ENCODE measurements around the gene GREM1. TPM values are rescaled to one million over a fixed set of nuclear protein-coding genes. Genes with fewer than 3 reads are reported as not detected.

GREM1 gene
- polyA plus RNA-seq, 1 of the 3 experiments (the other 2 are of a cell fraction), result 23.9 TPM

- ChIA-PET CTCF (interaction anchor here (0.6 to 1.6 kb wide), 3 partner anchors 59 to 1242 kb away, joined by 3 to 9 read pairs (median 4); no protein-coding TSS in a partner anchor), POLR2A (no interaction called here)
- Histone ChIP-seq H3K79me2 (ENCODE audit: insufficient read depth) (peaks cover 94% of the 10 kb centered on the region), H3K27me3 (ENCODE audit: insufficient read depth) (no peaks in the 10 kb centered on the region), H3K9ac (no peak overlapping the region; the same call in 1 of the 2 replicates), H3F3A (replicated peaks; ENCODE audit: insufficient read depth) (peaks cover 59% of the 10 kb centered on the region), H3K4me3 (ENCODE audit: low read depth in 2 of 2, low read length in 1 of 2) (no peak overlapping the region), H3K4me2 (peak overlapping the region; percentile 22; the same call in 1 of the 2 replicates), H3K4me1 (ENCODE audit: control insufficient read depth in 1 of 2, insufficient read depth in 2 of 2, low read depth in 1 of 2, low read length in 1 of 2) (peaks cover 0 to 11% of the 10 kb centered on the region in 2 experiments; a peak in 1 of 4 replicates), H2AFZ (ENCODE audit: low read depth) (no peak overlapping the region), H3K36me3 (replicated peaks in 1 of 2; ENCODE audit: control insufficient read depth in 1 of 2, insufficient read depth in 2 of 2, low read length in 1 of 2) (peaks cover 0 to 47% of the 10 kb centered on the region in 2 experiments), H3K9me3 (no peaks in the 10 kb centered on the region), H4K20me1 (ENCODE audit: insufficient read depth) (peaks cover 10% of the 10 kb centered on the region; the same call in 1 of the 2 replicates), H3K27ac (ENCODE audit: low read depth in 2 of 2, low read length in 1 of 2) (peak overlapping the region in 1 of 2 experiments; percentile 69; a peak in 2 of 4 replicates), H3K9me2 (no peaks in the 10 kb centered on the region)
- 83% methylated on average over 6 of the region's 6 CpGs for WGBS (ENCODE audit: low lambda C conversion rate)
- TF ChIP-seq TCF12 (IDR thresholded peaks at IDR 0.05) (no peak), MXI1 (IDR thresholded peaks at IDR 0.05; ENCODE audit: low read depth, low read length) (no peak), TAF1 (IDR thresholded peaks at IDR 0.05; ENCODE audit: borderline replicate concordance, low read depth, low read length) (no peak), NFIC (IDR thresholded peaks at IDR 0.05; ENCODE audit: borderline replicate concordance) (no peak), RAD21 (IDR thresholded peaks at IDR 0.05; ENCODE audit: low read length) (no peak), YY1 (IDR thresholded peaks at IDR 0.05; ENCODE audit: low read depth) (no peak), PBX3 (IDR thresholded peaks at IDR 0.05) (no peak), RFX5 (IDR thresholded peaks at IDR 0.05; ENCODE audit: low read length) (no peak), SMC3 (IDR thresholded peaks at IDR 0.05; ENCODE audit: low read depth, low read length) (no peak), GABPA (IDR thresholded peaks at IDR 0.05; ENCODE audit: low read depth) (no peak), FOXM1 (IDR thresholded peaks at IDR 0.05; ENCODE audit: low read depth) (no peak), POLR2AphosphoS5 (IDR thresholded peaks at IDR 0.05; ENCODE audit: low read depth, low read length) (no peak), USF1 (IDR thresholded peaks at IDR 0.05; ENCODE audit: borderline replicate concordance, low read depth) (no peak)
- no peak for DNase-seq
Measured at GRCh38 chr15:32721596-32721995, 3.8 kb downstream of the GREM1 start.

DNA sequence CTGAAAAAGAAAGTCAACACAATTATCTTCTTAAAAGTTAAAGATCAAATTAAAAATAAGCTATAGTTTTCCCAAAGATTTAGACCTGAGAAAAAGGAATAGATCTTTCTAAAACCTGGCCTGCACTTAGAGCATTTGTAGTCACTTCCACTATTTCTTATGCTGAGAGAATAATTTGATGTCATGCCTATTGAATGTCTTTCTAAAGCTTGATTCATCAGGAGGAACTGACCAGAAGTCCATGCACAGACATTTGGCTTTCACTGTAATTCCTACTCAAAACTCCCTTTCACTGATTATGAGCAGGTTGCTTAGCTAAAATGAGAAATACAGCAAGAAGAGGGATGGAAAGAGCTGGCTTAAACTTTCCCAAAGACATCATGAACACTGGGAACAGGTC lies 4.3 kb downstream of the GREM1 start:
- no peak overlapping the region for H3K4me3 ChIP-seq (ENCODE audit: low read depth in 2 of 2, low read length in 1 of 2)
- ChIA-PET CTCF (interaction anchor here (0.6 to 1.6 kb wide), 3 partner anchors 59 to 1242 kb away, joined by 3 to 9 read pairs (median 4); no protein-coding TSS in a partner anchor), POLR2A (no interaction called here)
- H2AFZ ChIP-seq (ENCODE audit: low read depth), result no peak overlapping the region
- H4K20me1 ChIP-seq (ENCODE audit: insufficient read depth), result peaks cover 10% of the 10 kb centered on the region; the same call in 1 of the 2 replicates
- no peak for DNase-seq
- no peak overlapping the region; the same call in 1 of the 2 replicates for H3K9ac ChIP-seq
- H3K4me2 ChIP-seq, result peak overlapping the region; percentile 22; the same call in 1 of the 2 replicates
- H3K4me1 ChIP-seq (ENCODE audit: control insufficient read depth in 1 of 2, insufficient read depth in 2 of 2, low read depth in 1 of 2, low read length in 1 of 2), result peaks cover 0 to 11% of the 10 kb centered on the region in 2 experiments; a peak in 1 of 4 replicates
- H3K27me3 ChIP-seq (ENCODE audit: insufficient read depth), result no peaks in the 10 kb centered on the region
- TF ChIP-seq ZBTB33 (IDR thresholded peaks at IDR 0.05; ENCODE audit: borderline replicate concordance, low read depth) (no peak), JUND (IDR thresholded peaks at IDR 0.05) (no peak), FOXJ3 (CRISPR knock-in tag; IDR thresholded peaks at IDR 0.05) (no peak)
- TF ChIP-seq, protein P1, sequence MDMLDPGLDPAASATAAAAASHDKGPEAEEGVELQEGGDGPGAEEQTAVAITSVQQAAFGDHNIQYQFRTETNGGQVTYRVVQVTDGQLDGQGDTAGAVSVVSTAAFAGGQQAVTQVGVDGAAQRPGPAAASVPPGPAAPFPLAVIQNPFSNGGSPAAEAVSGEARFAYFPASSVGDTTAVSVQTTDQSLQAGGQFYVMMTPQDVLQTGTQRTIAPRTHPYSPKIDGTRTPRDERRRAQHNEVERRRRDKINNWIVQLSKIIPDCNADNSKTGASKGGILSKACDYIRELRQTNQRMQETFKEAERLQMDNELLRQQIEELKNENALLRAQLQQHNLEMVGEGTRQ (IDR thresholded peaks at IDR 0.05; ENCODE audit: borderline replicate concordance, low read depth, low read length), result no peak
- H3K9me3 ChIP-seq, result no peaks in the 10 kb centered on the region
- H3K9me2 ChIP-seq, result no peaks in the 10 kb centered on the region
- peaks cover 99% of the 10 kb centered on the region for H3K79me2 ChIP-seq (ENCODE audit: insufficient read depth)
- H3F3A ChIP-seq (replicated peaks; ENCODE audit: insufficient read depth), result peaks cover 60% of the 10 kb centered on the region
- H3K36me3 ChIP-seq (replicated peaks in 1 of 2; ENCODE audit: control insufficient read depth in 1 of 2, insufficient read depth in 2 of 2, low read length in 1 of 2), result peaks cover 0 to 52% of the 10 kb centered on the region in 2 experiments
- H3K27ac ChIP-seq (ENCODE audit: low read depth in 2 of 2, low read length in 1 of 2), result peak overlapping the region in 1 of 2 experiments; percentile 69; a peak in 2 of 4 replicates

Data from SK-N-SH (cell line).